Loucy (cell line): Measurements from ENCODE around the gene GSTM3.
"Not testable (repeated sequence)": the region's sequence is repeated elsewhere in the genome, so short reads cannot be mapped to it uniquely, and the experiment has no call there.

Experiments used
- H2AFZ ChIP-seq: fragments of 200-600 bp; sonication (generic); 2 replicates; pipeline ENCODE4 v1.6.0; 2016; ENCODE audit warnings: antibody characterized with exemption, mild to moderate bottlenecking, low read length, moderate library complexity
- H3F3A ChIP-seq: fragments of 200-600 bp; 2 replicates; pipeline ENCODE4 v1.6.0; 2016; ENCODE audit warnings: antibody characterized with exemption, low read depth, mild to moderate bottlenecking
- H3K27me3 ChIP-seq: fragments of 200-600 bp; sonication (generic); 2 replicates; pipeline ENCODE4 v1.6.1; 2014; ENCODE audit warnings: low read length, mild to moderate bottlenecking; ENCODE audit not compliant: insufficient read depth, poor library complexity, severe bottlenecking
- H3K36me3 ChIP-seq: fragments of 200-600 bp; sonication (generic); 2 replicates; pipeline ENCODE4 v1.6.1; 2016; ENCODE audit warnings: low read length; ENCODE audit not compliant: insufficient read depth
- H3K4me1 ChIP-seq: fragments of 200-600 bp; sonication (generic); 2 replicates; pipeline ENCODE4 v1.5.1; 2014; ENCODE audit warnings: low read length, mild to moderate bottlenecking; ENCODE audit not compliant: insufficient read depth, poor library complexity, severe bottlenecking
- H3K4me2 ChIP-seq: fragments of 200-600 bp; sonication (generic); 2 replicates; pipeline ENCODE4 v1.6.0; 2014; ENCODE audit warnings: antibody characterized with exemption, low read length, low read depth, mild to moderate bottlenecking; ENCODE audit not compliant: poor library complexity, severe bottlenecking
- H3K4me3 ChIP-seq: fragments of 200-600 bp; sonication (generic); 2 replicates; pipeline ENCODE4 v1.5.1; 2014; ENCODE audit warnings: low read length, mild to moderate bottlenecking, mixed read lengths; ENCODE audit not compliant: poor library complexity, severe bottlenecking
- H3K79me2 ChIP-seq: fragments of 200-600 bp; sonication (generic); 2 replicates; pipeline ENCODE4 v1.6.1; 2014; ENCODE audit warnings: low read length; ENCODE audit not compliant: insufficient read depth
- H3K9ac ChIP-seq: fragments of 200-600 bp; sonication (generic); 2 replicates; pipeline ENCODE4 v1.6.0; 2014; ENCODE audit warnings: mild to moderate bottlenecking, low read depth, low read length, moderate library complexity; ENCODE audit not compliant: poor library complexity, severe bottlenecking
- H3K9me2 ChIP-seq: fragments of 200-600 bp; sonication (generic); replicated peaks from 2 replicates; pipeline ENCODE4 v1.6.1; 2016; ENCODE audit warnings: low read depth, low read length, mixed read lengths
- H3K9me3 ChIP-seq: fragments of 200-600 bp; sonication (generic); 2 replicates; pipeline ENCODE4 v1.6.1; 2014; ENCODE audit warnings: mild to moderate bottlenecking, antibody characterized with exemption, low read length, low read depth; ENCODE audit not compliant: insufficient read depth
- H4K20me1 ChIP-seq: fragments of 200-600 bp; sonication (generic); 2 replicates; pipeline ENCODE4 v1.6.0; 2014; ENCODE audit warnings: antibody characterized with exemption, low read length, mild to moderate bottlenecking; ENCODE audit not compliant: insufficient read depth, poor library complexity, severe bottlenecking
- CTCF ChIP-seq: fragments of 200-600 bp; sonication (generic); conservative IDR thresholded peaks from 2 replicates; pipeline ENCODE4 v1.5.1; 2014; ENCODE audit warnings: mild to moderate bottlenecking, antibody characterized with exemption, low read length
- EZH2phosphoT487 ChIP-seq: fragments of 200-600 bp; IDR thresholded peaks from 2 replicates; pipeline ENCODE4 v1.6.1; 2018; ENCODE audit warnings: antibody characterized with exemption, mild to moderate bottlenecking, moderate library complexity, borderline replicate concordance

GSTM3 gene

DNA sequence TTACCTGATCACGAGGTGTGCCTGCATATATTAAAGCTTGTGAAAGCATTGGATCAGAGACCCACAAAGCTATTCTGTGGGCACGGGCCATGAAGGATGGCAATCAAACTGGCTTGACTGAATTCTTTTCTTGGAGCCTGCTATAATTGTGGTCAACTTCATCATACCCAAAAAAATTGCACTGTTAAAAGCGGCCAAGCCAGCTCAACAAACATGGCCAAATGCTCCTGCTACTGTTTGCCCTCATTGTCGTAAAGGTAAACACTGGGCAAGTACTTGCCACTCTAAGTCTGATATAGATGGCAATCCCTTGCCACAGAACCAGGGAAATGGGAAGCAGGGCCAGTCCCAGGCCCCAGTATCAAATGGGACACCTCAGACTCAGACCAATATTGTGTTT, 35.4 kb downstream of the GSTM3 start:
- H3K4me1 ChIP-seq: no peaks in the 10 kb centered on the region
- no peak overlapping the region for H3K4me2 ChIP-seq
- no peaks in the 10 kb centered on the region for H3K27me3 ChIP-seq
- no peaks in the 10 kb centered on the region for H3K9me2 ChIP-seq
- H3K79me2 ChIP-seq: no peaks in the 10 kb centered on the region
- no peak overlapping the region for H2AFZ ChIP-seq
- no peak overlapping the region for H3K4me3 ChIP-seq
- TF ChIP-seq CTCF (no peak), EZH2phosphoT487 (no peak)
- no peaks in the 10 kb centered on the region for H3F3A ChIP-seq
- no peak overlapping the region for H3K9ac ChIP-seq
- H3K36me3 ChIP-seq: no peaks in the 10 kb centered on the region
- H4K20me1 ChIP-seq: no peaks in the 10 kb centered on the region
- no peaks in the 10 kb centered on the region for H3K9me3 ChIP-seq

DNA sequence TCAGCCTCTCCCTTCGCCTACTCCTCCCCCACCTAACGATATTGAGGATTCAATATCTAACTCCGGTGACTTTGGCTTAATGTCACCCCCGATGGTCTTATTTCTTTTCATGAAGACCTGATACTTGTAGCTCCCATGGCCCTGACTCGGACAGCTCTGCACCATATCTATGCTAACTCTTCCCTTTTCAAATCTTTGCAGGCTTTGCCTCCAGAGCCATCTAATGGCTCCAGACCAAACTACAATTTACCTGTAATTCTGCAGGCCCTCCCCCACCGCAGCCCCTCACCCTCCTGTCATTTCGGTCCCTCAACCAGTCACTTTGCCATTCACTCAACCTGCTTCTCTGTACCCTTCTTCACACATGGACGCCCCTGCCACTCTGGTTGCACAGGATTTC, 36.7 kb downstream of the GSTM3 start:
- TF ChIP-seq CTCF (peak; percentile 30; the same call in 1 of the 2 replicates), EZH2phosphoT487 (no peak)
- Histone ChIP-seq H3K4me1 (no peaks in the 10 kb centered on the region), H4K20me1 (no peaks in the 10 kb centered on the region)

GRCh38 chr1:109702940-109703339, 37.9 kb downstream of the GSTM3 start:
- H3K9me2 ChIP-seq, H3K9me3 ChIP-seq, H4K20me1 ChIP-seq, H3K4me2 ChIP-seq, H3K9ac ChIP-seq, H3K36me3 ChIP-seq, H2AFZ ChIP-seq, H3F3A ChIP-seq, H3K27me3 ChIP-seq, H3K4me3 ChIP-seq, H3K4me1 ChIP-seq, H3K79me2 ChIP-seq: not testable (repeated sequence)

More for the DNA sequence above, 36.7 kb downstream of the GSTM3 start:
- no peaks in the 10 kb centered on the region for H3K36me3 ChIP-seq
- H2AFZ ChIP-seq: no peak overlapping the region
- no peak overlapping the region for H3K9ac ChIP-seq
- H3K27me3 ChIP-seq: no peaks in the 10 kb centered on the region
- no peaks in the 10 kb centered on the region for H3K9me2 ChIP-seq
- H3K79me2 ChIP-seq: no peaks in the 10 kb centered on the region
- no peaks in the 10 kb centered on the region for H3F3A ChIP-seq
- H3K4me3 ChIP-seq: no peak overlapping the region
- no peaks in the 10 kb centered on the region for H3K9me3 ChIP-seq
- H3K4me2 ChIP-seq: no peak overlapping the region

DNA sequence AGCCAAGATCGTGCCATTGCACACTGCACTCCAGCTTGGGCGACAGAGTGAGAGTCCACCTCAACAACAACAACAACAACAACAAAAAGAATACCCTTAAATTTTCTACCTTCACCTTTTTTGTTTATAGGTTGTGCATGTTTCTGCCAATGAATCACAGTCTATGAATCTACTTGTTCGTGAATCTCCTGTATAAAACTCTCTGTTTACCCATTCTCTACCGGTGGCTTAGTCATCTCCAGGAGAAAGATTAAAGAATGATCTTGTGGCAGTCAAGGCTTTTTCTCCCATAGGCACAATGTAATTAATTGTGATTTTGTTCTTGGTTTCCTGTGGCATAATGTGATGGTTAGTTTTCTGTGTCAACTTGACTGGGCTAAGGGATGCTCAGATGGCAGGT, 43.0 kb downstream of the GSTM3 start:
- not testable (repeated sequence) for H3K36me3 ChIP-seq, H2AFZ ChIP-seq, H3K79me2 ChIP-seq, H3K9me3 ChIP-seq, H3K9ac ChIP-seq, H3K4me1 ChIP-seq, H3F3A ChIP-seq, H3K4me3 ChIP-seq, H3K27me3 ChIP-seq, H4K20me1 ChIP-seq, H3K9me2 ChIP-seq, H3K4me2 ChIP-seq
